GM21360 (cell line): ENCODE results near the gene SMARCB1.
"Not testable (repeated sequence)": the region's sequence is repeated elsewhere in the genome, so short reads cannot be mapped to it uniquely, and the experiment has no call there.

Experiments used
- ATAC-seq: cut with Tn5 transposase; IDR thresholded peaks from one replicate; pipeline ENCODE4 v1.9.1; 2021; ENCODE audit warnings: mild to moderate bottlenecking, moderate library complexity; ENCODE audit not compliant: unreplicated experiment

Gene SMARCB1

GRCh38 chr22:23841736-23842445, 55.1 kb downstream of the SMARCB1 start:
- no peak for ATAC-seq

- ATAC-seq = no peak
Observed at GRCh38 chr22:23842599-23842998, 55.8 kb downstream of the SMARCB1 start.

DNA sequence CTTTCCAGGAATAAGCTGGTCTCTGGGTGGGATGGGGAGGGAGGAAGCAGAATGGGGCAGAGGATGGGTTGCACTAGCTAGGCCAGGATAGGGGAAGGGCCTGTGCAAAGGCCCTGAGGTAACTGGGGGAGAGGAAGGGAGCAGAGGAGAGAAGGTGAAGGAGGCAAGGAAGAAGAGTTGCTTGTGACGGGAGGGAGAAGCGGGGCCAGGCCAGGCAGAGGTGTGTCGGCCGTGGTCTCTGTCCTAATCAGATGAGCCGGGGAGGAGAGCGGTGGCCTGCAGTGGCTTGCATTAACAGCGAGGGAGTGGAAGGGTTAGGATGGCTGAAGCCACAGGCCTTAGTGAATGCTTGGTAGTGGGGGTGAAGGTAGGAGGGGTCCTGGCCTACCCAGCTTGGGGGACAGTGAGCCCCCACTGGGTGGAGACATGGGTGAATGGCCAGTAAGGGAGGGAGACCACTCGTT, 58.0 kb downstream of the SMARCB1 start:
- ATAC-seq = no peak

- no peak for ATAC-seq
Observed at GRCh38 chr22:23845265-23846080, 58.7 kb downstream of the SMARCB1 start.

DNA sequence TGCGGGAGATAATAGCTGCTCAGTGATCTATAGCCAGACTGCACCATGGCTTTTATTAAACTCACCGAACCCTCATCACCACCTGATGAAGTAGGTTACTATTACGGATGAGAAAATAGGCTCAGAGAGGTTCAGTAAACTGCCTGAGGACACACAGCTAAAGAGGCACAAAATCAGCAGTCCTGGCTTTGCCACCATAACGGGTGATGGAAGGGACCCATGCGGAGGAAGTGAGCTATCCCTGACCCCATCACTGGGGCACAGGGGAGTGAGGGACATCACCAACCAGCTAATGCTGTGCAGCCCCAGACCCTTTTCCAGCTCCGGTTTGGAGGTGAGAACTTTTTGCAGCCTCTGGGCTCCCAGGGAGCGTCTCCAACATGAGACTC, 59.3 kb downstream of the SMARCB1 start:
- no peak for ATAC-seq

- no peak for ATAC-seq
Observed at GRCh38 chr22:23847310-23847920, 60.6 kb downstream of the SMARCB1 start.

GRCh38 chr22:23847991-23848864, 61.5 kb downstream of the SMARCB1 start:
- ATAC-seq = no peak

GRCh38 chr22:23849009-23850006, 62.5 kb downstream of the SMARCB1 start:
- ATAC-seq = no peak

DNA sequence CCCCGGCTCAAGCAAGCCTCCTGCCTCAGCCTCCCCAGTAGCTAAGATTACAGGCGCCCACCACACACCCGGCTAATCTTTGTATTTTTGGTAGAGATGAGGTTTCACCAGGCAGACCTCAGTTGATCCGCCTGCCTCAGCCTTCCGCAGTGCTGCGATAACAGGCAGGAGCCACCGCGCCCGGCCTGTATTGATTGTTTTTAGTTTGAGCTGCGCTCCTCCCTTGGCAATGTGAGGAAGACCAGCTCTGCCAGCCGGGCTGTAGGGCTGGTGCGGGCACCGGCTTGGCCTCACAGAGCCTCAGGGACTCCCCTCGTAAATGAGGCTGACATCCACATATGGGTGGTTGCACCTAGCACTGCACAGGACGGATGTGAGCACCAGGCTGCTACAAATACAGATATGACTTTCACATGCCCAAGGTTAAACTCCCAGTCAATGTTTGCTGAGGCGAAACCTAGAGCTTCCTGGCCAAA, 63.4 kb downstream of the SMARCB1 start:
- ATAC-seq = no peak

GRCh38 chr22:23856721-23857605, 70.2 kb downstream of the SMARCB1 start:
- ATAC-seq = peak; percentile 31

DNA sequence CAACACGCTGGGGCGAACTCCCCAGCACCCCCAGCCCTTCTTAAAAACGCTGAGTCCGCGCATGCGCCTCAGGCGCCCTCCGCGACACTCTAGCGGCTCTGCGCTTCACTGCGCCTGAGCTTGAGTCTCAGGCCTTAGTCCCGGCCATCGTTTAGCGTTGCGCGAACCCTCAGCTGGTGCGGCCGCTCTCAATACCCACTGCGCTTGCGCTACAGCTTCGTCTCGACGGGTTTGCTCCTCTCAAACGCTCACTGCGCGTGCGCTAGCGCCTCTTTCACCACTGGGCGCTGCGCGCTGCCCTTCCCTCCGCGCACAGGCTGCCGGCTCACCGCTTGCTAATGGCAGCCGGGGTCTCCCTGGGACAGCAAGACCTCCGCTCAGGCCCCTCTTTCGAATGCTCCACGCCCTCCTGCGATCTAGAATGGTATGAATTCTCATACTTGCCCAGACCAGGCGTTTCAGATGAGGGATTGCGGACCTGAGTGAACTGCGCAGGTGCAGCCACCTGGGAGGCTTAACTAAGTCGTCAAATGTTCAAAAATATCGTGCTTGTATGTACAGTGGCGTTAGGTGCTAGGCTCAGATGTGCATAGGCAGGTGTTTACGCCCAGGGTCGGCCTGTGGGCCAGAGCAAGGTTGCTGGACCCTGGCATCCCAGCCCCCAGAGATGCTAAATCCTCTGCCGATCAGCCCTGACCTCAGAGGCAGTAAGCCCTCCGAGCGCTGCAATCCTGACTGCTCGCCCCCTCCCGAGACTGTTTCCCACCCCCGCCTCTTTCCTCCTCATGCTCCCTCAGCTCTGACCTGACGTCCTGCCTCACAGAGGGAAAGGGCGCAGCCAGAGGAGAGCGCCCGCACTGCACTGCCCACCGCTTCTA, 71.1 kb downstream of the SMARCB1 start, which contains the start of gene SLC2A11:
Gene SLC2A11, plus strand, starts transcription at position 270 of the 878 bp plus-strand sequence. Its CDS starts 125 bp downstream, at position 395.
- peak; percentile 90 for ATAC-seq

GRCh38 chr22:23858484-23858815, 71.7 kb downstream of the SMARCB1 start:
- no peak for ATAC-seq

GRCh38 chr22:23859201-23859600, 72.4 kb downstream of the SMARCB1 start:
- no peak for ATAC-seq

DNA sequence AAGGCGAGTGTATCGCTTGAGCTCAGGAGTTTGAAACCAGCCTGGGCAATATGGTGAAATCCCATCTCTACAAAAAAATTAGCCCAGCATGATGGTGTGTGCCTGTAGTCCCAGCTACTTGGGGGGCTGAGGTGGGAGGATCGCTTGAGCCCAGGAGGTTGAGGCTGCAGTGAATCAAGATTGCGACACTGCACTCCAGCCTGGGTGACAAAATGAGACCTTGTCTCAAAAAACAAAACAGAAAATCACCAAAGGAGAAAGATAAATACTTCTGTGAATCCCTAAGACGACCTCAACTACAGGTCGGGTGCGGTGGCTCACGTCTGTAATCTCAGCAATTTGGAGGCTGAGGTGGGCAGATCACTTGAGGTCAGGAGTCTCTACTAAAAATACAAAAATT, 73.4 kb downstream of the SMARCB1 start:
- ATAC-seq = not testable (repeated sequence)

- ATAC-seq = no peak
Observed at GRCh38 chr22:23862103-23862502, 75.3 kb downstream of the SMARCB1 start.

DNA sequence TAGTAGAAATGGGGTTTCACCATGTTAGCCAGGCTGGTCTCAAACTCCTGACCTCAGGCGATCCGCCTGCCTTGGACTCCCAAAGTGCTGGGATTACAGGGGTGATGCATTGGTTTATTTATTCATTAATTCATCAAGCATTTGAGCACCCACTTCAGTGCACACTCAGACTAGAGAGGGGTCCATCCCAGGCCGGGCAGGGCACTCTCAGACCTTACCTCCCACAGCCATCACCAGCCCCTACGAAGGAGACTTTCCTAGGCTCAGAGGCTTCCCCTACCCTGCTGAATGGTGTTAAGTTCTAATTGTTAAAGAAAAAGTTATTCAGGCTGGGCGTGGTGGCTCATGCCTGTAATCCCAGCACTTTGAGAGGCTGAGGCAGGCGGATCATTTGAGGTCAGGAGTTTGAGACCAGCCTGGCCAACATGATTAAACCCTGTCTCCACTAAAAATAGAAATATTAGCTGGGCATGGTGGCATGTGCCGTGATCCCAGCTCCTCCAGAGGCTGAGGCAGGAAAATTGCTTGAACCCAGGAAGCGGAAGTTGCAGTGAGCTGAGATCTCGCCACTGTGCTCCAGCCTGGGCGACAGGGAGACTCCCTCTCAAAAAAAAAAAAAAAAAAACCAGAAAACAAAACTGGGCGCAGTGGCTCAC, 77.9 kb downstream of the SMARCB1 start:
- ATAC-seq = not testable (repeated sequence)

DNA sequence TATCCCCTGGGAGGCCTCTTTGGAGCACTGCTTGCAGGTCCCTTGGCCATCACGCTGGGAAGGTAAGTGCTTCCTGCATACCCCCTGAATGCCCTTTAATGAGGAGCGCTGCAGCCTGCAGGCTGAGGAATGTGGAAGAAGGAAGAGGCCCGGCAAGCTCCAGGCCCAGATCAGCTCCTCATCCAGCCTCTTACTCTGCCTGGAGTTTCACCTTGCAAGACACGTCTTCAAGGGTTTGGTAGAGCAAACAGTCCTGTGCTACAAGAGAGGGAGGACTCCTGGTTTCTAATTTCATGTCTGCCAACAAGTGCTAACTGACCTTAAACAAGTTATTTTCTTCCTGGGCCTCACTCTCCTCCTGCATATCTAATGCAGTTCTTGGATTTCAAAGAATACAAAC, 81.8 kb downstream of the SMARCB1 start:
- no peak for ATAC-seq
